ENCODE data around the gene MAFF.
"Not testable (repeated sequence)": the region's sequence is repeated elsewhere in the genome, so short reads cannot be mapped to it uniquely, and the experiment has no call there.

MAFF gene

DNA sequence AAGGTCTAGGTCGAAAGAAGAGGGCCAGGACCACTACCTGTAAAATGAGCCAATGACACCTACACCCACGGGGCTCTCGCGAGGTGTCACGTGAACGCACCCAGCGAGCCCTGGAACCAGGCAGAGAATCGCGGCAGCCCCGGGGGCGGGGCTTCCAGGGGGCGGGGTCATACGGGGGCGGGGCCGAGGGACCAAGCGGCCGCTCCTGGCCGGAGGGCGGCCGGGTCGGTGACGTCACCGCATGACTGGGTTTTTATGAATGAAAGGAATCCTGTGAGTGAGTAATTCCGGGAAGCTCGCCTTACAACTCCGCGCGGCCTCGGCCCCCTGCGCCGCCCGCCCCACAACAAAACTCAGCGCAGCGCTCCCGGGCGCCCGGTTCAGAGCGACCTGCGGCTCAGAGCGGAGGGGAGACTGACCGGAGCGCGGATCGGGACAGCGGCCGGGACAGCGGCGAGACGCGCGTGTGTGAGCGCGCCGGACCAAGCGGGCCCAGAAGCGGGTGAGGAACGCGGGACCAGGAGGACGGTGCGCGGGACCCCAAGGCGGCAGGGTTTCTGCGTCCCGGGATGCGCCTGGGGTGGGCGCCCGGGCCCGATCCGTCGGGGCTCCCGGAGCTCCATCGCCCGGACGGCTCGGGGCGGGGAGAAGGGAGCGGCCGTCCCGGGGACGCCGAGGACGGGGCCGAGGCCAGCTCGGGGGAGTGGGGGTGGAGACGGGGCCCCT is at the start of gene MAFF:
TSS of gene MAFF (plus strand) at position 284 of the 726 bp plus-strand sequence. CDS start 11,860 bp downstream, outside the sequence.
- DNase-seq, result peak; percentile 36

GRCh38 chr22:38153821-38154562 is 47.8 kb upstream of the MAFF start:
- DNase-seq, result peak; percentile 94

GRCh38 chr22:38154563-38154915 is 47.3 kb upstream of the MAFF start:
- not testable (repeated sequence) for DNase-seq

DNA sequence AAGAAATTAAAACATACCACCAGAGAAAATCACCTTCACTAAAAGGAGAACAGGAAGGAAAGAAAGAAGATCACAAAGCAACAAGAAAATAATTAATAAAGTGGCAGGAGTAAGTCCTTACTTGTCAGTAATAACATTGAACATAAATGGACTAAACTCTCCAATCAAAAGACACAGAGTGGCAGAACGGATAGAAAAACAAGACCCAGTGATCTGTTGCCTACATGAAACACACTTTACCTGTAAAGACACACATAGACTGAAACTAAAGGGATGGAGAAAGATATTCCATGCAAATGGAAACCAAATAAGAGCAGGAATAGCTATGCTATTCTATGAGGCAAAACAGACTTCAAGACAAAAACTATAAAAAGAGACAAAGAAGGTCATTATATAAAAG is 46.1 kb upstream of the MAFF start:
- DNase-seq, result no peak

GRCh38 chr22:38162881-38163843 is 38.6 kb upstream of the MAFF start:
- no peak for DNase-seq

- DNase-seq, result no peak
These were observed 37.8 kb upstream of the MAFF start for GRCh38 chr22:38163844-38164550.

DNA sequence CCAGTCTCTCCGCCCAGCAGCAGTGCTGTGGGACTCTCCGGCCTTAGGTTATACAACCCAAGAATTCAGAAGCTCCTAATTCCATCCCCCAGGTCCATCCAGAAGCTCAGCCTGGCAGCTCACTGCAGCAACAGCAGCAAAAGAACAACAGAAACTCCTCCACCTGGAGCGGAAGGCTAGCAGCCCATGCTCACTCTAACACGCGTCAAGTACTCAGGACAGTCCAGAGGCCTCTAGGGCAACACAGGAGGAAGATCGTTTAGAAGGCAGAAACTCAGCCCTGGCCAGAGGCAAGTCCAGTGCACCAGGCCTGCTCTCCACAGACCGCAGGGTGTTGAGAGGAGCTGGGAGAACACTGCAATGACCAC is 37.3 kb upstream of the MAFF start:
- no peak for DNase-seq

- DNase-seq, result no peak
These were observed 35.7 kb upstream of the MAFF start for GRCh38 chr22:38165922-38166593.

- no peak for DNase-seq
These were observed 33.8 kb upstream of the MAFF start for GRCh38 chr22:38167988-38168407.

- no peak for DNase-seq
These were observed 32.7 kb upstream of the MAFF start for GRCh38 chr22:38169116-38169515.

- no peak for DNase-seq
These were observed 31.3 kb upstream of the MAFF start for GRCh38 chr22:38170469-38170868.

GRCh38 chr22:38171927-38172831 is 29.6 kb upstream of the MAFF start:
- DNase-seq, result no peak

GRCh38 chr22:38172832-38173640 is 28.8 kb upstream of the MAFF start:
- no peak for DNase-seq

GRCh38 chr22:38173641-38173906 is 28.2 kb upstream of the MAFF start:
- DNase-seq, result no peak

- no peak for DNase-seq
These were observed 27.2 kb upstream of the MAFF start for GRCh38 chr22:38174626-38175025.

DNA sequence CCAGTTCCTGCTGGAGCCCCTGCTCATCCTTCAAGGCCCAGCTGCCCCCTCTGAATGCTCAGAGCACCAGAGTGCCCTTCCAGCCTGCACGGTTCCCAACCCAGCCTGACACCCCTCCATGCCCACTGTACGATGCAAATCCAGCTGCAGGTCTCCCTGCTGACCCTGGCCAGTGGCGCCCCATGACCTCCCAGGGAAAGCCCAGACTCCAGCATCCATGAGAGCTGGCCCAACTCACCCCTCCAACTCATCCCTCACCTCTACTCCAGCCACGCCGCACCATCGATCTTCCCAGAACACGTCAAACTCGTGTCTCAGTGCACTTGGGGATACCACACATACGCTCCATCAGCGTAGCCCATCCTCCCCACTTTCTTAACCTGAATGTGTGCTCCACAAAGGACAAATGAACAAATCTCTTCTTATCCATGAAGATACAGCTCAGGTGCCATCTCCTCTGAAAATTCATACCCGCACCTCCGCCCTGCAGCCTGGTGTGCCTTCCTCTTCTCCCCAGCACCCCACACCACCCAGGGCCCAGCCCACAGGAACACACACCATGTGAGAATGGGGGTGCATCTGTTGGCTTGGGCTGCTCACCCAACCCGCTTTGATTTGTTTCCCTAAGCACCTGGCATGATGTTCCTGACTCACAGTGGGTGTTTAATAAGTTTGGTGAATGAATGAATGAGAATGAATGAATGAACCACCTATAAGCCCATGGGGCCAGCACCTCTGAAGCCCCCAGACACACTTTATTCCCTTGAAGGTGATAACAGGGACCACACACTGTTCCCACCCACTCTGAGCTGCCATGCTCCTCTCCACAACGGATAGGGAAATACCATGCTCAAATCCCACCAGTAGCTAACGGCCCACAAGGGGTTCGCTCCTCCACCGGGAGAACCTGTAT is 26.3 kb upstream of the MAFF start:
- DNase-seq, result no peak

- no peak for DNase-seq
These were observed 25.5 kb upstream of the MAFF start for GRCh38 chr22:38176170-38176741.

DNA sequence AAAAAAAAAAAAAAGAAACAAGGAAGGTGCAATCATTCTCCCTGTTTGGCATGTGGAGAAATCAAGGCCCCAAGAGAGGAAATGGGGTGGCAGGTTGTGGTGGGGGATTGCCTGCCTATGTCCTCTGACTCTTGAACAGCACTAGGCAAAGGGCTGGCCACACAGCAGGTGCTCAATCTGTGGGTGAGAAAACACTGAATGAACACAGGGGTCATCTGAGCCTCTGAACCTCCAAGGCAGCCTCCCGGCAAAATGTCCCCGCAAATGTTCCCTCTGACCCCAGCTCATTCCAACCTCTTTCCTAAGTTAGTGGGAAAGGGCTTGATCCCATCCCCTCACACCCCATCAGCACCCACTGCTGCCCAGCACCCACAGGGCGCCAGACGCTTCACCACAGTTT is 24.8 kb upstream of the MAFF start:
- no peak for DNase-seq

- DNase-seq, result not testable (repeated sequence)
These were observed 24.2 kb upstream of the MAFF start for GRCh38 chr22:38177571-38177925.

Data from NCI-H524 treated with DMSO at 0.1 percent for 48 hours (cell line).